NCI-H2196 treated with DMSO at 0.1 percent for 48 hours (cell line): Measurements from ENCODE around the gene PLD6.
"Not testable (repeated sequence)": the region's sequence is repeated elsewhere in the genome, so short reads cannot be mapped to it uniquely, and the experiment has no call there.

ENCODE experiments used
- DNase-seq: peaks from one replicate; lab custom pipeline; 2025; ENCODE audit not compliant: unreplicated experiment; lab: John Stamatoyannopoulos, UW

PLD6 gene

GRCh38 chr17:17201907-17202306 is 4.2 kb downstream of the PLD6 start:
- no peak for DNase-seq

DNA sequence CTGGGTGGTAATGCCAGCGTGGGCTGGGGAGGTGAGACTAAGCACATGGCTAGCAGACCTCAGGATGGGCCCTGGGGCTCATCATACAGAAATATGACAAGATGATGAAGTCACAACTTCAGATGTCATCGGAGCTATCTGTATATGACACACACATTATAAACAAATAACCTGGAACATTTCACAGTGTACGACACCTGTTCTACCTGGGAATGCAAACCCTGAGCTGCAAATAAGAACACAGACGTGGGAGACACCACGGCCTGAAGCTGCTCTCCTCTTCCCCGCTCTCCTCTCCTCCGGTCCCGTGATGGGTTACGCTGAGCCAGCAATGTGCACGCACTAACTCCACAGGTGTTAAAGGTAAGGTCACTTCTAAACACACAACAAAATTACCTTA is 4.9 kb downstream of the PLD6 start:
- no peak for DNase-seq

GRCh38 chr17:17200831-17201230 is 5.3 kb downstream of the PLD6 start:
- no peak for DNase-seq

GRCh38 chr17:17200311-17200710 is 5.8 kb downstream of the PLD6 start:
- DNase-seq = no peak

DNA sequence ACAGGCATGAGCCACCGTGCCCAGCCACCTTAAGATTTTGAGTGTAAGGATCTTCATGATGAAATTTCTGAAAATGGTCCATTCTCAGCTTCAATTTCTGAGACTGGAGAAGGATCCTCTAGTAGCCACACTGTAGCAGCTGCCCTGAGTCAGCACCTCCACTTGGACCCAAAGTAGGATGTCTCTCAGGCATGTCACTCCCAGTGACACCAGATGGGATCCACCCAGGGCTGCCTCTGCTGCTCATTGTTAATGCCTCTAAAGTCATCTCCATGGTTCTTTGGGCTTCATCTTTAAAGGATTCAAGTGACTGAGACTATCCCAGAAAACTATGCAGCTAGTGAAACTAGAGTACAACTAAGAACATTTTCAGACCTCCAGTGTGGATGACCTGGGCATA is 7.9 kb downstream of the PLD6 start:
- DNase-seq = no peak

DNA sequence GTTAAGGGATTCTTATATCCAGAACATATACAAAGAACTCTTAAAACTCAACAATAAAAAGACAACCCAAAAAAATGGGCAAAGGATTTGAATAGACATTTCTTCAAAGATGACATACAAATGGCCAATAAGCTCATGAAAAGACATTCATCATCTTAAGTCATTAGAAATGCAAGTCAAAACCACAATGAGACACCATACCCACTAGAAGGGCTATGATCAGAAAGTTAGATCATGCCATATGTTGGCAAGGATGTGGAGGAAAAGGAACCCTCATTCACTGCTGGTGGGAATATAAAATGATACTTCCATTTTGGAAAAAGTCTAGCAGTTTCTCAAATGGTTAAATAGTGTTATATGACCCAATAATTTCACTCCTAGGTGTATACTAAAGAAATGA is 9.4 kb downstream of the PLD6 start:
- DNase-seq = no peak

DNA sequence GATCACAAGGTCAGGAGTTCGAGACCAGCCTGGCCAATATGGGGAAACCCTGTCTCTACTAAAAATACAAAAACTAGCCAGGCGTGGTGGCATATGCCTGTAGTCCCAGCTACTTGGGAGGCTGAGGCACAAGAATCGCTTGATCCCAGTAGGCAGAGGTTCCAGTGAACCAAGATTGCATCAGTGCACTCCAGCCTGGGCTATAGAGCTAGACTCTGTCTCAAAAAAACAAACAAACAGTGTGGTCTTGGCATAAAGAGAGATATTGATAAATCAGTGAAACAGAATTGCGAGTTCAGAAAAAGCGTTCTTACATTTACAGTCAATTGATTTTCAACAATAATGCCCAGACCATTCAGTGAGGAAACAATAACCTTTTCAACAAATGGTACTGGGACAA is 10.7 kb downstream of the PLD6 start:
- DNase-seq = not testable (repeated sequence)

DNA sequence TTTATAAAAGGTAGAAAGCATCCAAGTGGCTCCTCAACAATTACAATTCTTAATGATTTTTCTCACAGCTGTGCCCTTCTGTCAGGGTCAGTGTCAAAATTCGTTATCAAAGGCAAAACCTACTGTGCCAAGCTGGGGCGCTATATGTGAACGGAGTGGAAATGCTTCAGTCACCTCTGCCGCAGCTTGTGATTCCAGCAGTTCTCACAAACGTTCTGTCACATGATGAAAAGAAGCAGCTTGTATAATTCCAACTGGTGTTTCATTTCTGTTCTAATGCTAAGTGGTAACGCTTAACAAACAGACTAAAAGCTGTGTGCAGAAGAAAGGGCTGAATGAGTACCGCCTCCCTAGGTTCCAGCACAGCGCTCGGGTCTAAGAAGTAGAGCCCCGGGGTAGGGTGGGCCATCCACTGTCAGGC is 14.2 kb downstream of the PLD6 start:
- no peak for DNase-seq

DNA sequence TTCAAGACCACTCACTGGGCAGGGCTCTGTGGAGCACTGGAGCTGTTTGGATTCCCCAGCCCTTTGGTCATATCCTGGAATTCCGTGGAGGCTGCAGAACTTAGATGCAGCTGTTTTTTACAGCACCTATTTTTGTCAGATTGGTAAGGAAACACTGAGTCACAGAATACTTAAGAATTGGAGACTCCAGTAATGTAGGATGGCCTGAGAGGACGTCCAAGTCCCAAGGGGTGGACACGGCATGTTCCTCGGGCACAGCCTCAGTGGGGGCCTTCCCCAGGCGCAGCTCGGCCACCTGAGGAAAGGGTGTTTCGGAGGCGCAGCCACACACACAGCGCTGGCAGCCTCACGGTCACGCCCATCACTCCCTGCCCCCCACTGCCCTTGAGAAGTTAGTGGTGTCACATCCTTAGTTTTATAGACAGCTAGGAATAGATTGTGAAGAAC is 14.8 kb downstream of the PLD6 start:
- no peak for DNase-seq

GRCh38 chr17:17190188-17190587 is 15.9 kb downstream of the PLD6 start:
- no peak for DNase-seq

- no peak for DNase-seq
Measured at GRCh38 chr17:17189559-17189958, 16.6 kb downstream of the PLD6 start.

- DNase-seq = no peak
Measured at GRCh38 chr17:17188586-17188985, 17.5 kb downstream of the PLD6 start.

GRCh38 chr17:17186551-17187505 is 19.3 kb downstream of the PLD6 start:
- no peak for DNase-seq

GRCh38 chr17:17186051-17186450 is 20.1 kb downstream of the PLD6 start:
- DNase-seq = no peak

DNA sequence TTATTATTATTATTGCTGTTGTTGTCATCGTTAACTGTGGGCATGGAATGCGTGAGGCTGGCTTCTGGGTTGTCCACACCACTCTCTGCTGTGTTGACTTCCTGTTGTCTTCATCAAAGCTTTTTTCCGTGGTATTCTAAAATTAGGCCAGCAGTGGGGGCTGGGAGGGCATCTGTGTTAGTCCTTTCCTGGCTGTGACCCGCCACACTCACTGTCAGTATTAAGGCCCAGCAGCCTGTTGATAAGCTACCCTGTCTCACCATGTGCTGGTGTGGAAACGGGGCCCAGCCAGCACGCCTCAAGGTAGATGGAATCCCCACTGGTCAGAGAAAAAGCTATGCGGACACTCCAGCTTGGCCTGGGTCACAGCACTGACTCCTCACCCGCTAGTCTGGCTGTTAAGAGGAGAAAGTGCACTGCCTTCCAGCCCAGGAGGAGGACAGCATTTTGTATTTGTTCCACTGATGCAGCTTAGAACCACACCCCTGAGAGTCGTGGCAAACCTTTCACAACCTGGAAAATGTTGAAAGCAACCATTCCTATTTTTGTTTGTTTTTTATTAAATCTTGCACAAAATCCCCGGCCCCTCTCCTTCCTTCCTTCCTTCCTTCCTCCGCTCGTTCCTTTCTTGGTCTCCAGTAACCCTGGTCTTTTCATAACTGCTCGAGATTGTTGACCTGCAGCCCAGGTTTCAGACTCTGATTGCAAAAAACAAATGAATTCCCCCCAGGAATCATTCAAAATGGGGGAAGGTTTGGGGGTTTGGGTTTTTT is 21.0 kb downstream of the PLD6 start:
- not testable (repeated sequence) for DNase-seq

- DNase-seq = no peak
Measured at GRCh38 chr17:17183744-17184143, 22.4 kb downstream of the PLD6 start.

GRCh38 chr17:17182598-17183136 is 23.5 kb downstream of the PLD6 start:
- DNase-seq = no peak

DNA sequence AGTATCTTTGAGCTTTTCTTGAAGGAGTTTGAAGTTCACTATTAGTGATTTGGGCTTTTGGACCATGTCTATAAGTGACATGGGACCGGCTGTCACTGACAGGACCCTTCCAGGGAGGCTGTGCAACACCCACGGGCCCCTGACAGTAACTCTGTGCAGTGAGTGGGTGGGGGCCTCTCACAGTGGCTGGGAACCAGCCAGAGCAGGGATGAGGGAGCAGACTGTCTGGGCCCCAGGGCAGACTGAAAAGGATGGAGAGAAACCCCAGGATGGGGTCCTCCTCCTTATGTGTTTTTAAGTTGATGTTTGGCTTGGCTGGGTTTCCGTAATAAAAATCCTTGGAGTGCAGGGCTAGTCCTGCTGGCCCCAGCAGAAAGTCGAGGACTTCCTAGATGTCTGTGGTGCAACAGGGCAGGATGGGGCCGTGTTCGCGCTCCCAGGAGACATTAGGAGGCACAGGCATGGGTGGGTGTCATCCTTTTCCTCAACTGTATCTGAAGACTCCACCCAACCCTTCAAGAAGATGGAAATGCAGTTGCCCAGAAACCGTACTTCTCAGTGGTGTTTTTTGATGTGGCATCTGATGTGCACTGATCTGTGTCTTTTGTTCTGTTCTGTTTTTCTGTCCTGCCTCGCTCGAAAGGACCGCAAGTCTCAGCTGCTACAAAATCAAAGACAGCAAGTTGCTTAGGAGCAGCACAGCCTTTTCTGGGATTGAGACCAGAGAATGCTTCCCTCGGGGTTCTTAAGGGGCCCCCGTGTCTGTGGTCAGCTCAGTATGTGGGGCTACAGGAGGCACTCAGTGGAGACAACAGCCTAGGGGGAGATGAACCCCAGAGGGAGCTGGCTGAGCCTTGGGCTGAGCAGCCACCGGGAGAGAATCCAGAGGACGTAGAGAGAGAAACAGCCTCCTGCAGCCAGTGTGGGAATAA is 24.2 kb downstream of the PLD6 start:
- no peak for DNase-seq

DNA sequence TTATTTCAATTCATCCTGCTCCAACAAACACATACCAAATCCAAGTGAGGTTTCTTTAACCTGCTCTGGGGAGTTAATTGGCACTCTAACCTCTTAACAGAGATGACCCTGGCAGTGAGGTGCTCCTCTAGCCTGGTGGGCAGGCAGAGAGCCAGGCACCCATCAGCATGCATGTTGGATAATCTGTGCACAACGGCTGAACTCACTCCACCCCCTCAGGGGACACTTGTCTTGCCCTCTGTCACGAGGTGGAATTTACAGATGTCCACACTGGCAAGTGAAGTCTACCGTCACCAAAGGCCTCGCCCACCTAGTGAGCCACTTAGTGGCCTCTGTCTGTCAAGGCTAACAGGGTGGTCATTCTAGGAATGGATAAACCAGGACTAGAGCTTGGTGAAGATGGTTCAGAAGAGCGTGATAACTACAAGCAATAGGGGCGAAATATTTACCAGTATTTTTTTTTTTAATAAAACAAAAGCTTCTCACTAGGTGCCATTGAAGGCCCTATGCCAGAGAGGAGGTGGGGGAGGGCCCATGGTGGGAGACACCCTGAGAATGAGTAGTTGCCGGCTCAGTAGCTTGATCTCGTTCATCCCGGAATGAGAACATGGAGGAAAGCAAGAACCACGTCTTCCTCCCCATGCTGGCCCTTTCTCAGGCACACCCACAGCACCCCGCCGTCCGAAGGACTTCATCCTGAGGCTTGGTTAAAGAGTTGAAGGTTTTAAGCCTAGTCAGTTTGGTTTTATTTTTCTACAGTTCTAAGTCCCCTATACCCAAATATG is 25.2 kb downstream of the PLD6 start:
- no peak for DNase-seq

DNA sequence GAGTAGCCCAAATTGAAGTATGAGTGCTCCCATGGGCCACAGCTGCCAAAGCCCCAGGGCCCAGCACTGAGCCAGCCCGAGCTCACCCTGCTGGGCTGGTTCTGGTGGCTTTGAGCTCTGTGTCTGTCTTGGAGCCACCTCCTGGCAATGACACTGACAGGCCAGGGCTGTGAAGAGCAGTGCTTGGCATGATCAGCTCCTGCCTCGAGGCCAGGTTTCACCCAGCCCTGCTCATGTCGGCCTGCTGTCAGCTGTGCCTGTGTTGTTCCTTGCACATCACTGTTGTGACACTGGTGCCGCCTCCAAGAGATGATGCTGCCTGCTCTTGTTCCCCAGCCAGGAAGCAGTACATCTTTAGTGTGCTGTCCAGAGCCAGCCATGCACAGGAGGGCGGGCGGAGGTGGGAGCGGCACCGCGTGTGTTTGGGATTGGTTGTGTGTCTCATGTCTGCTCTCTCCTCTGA is 26.0 kb downstream of the PLD6 start:
- no peak for DNase-seq
